ENCODE data around the gene UGT1A3.

- TF ChIP-seq FOXM1 (IDR thresholded peaks at IDR 0.05; ENCODE audit: borderline replicate concordance) (no peak), SUZ12 (IDR thresholded peaks at IDR 0.05) (no peak), BHLHE40 (IDR thresholded peaks at IDR 0.05; ENCODE audit: borderline replicate concordance) (no peak), SP1 (IDR thresholded peaks at IDR 0.05) (no peak), L3MBTL2 (conservative IDR thresholded peaks at IDR 0.05) (no peak), FOXA1 (IDR thresholded peaks at IDR 0.05) (no peak), PKNOX1 (IDR thresholded peaks at IDR 0.05) (no peak), NFRKB (IDR thresholded peaks at IDR 0.05) (no peak), FOXK2 (IDR thresholded peaks at IDR 0.05) (no peak), HDGF (IDR thresholded peaks at IDR 0.05; ENCODE audit: borderline replicate concordance) (no peak), ARNT (IDR thresholded peaks at IDR 0.05) (no peak), TARDBP (IDR thresholded peaks at IDR 0.05) (no peak)
Observed at GRCh38 chr2:233754872-233755611, 26.2 kb downstream of the UGT1A3 start.

Measured in HEK293T (cell line).